ENCODE results near the gene ZNF141. TPM values are rescaled to one million over a fixed set of nuclear protein-coding genes. Genes with fewer than 3 reads are reported as not detected.

The ZNF141 gene
- total and polyA plus RNA-seq, 8 donors = 2.8 to 14.0 (median 7.9) TPM

GRCh38 chr4:338759-339097, 1.1 kb downstream of the ZNF141 start:
- intact Hi-C loops (cut with DNase I) = no loop called here
- FAIRE-seq (no peak), DNase-seq (peak in 2 of 6 donors; percentile 6 to 19), ATAC-seq (no peak)
- Histone ChIP-seq H3K27ac (peak overlapping the region in 1 of 4 donors; percentile 93), H3K9me3 (no peaks in the 10 kb centered on the region), H3K36me3 (no peaks in the 10 kb centered on the region), H3K27me3 (no peaks in the 10 kb centered on the region), H3K4me1 (peaks cover 0 to 3% (median 0%) of the 10 kb centered on the region in 3 donors), H3K4me3 (peak overlapping the region; percentile 43 to 93 (median 82))
- TF ChIP-seq CTCF (IDR thresholded peaks at IDR 0.05) = no peak
- 17 to 19% methylated on average over 9 to 12 of the region's 13 CpGs for WGBS, 2 donors

- Histone ChIP-seq H3K9me3 (no peaks in the 10 kb centered on the region), H3K4me3 (no peak overlapping the region), H3K27me3 (no peaks in the 10 kb centered on the region), H3K27ac (no peak overlapping the region), H3K36me3 (peaks cover 0 to 6% (median 0%) of the 10 kb centered on the region in 3 donors), H3K4me1 (peaks cover 0 to 3% (median 0%) of the 10 kb centered on the region in 3 donors)
- TF ChIP-seq CTCF (IDR thresholded peaks at IDR 0.05) = peak in 1 of 4 donors; percentile 12
- FAIRE-seq (no peak), ATAC-seq (no peak), DNase-seq (no peak)
- WGBS, 2 donors = 92 to 93% methylated on average over 4 of the region's 4 CpGs
- intact Hi-C loops (cut with DNase I) = no loop called here
These were observed 2.4 kb downstream of the ZNF141 start for GRCh38 chr4:340011-340410.

- no peak for FAIRE-seq
- H3K9me3 ChIP-seq = peaks cover 0 to 39% (median 20%) of the 10 kb centered on the region in 4 donors
- H3K4me3 ChIP-seq = no peak overlapping the region
- 95 to 97% methylated on average over 7 of the region's 7 CpGs for WGBS, 2 donors
- no peak for DNase-seq
- no peaks in the 10 kb centered on the region for H3K27me3 ChIP-seq
- no peak for TF ChIP-seq CTCF (IDR thresholded peaks at IDR 0.05)
- no peak overlapping the region for H3K27ac ChIP-seq
- H3K4me1 ChIP-seq = no peaks in the 10 kb centered on the region
- no peak for ATAC-seq
- intact Hi-C loops (cut with DNase I) = no loop called here
- peaks cover 4 to 23% (median 11%) of the 10 kb centered on the region in 3 donors for H3K36me3 ChIP-seq
These were observed 35.6 kb downstream of the ZNF141 start for GRCh38 chr4:373062-373839.

- TF ChIP-seq CTCF (IDR thresholded peaks at IDR 0.05) = no peak
- H3K27me3 ChIP-seq = no peaks in the 10 kb centered on the region
- peaks cover 0 to 39% (median 20%) of the 10 kb centered on the region in 4 donors for H3K9me3 ChIP-seq
- intact Hi-C loops (cut with DNase I) = no loop called here
- no peaks in the 10 kb centered on the region for H3K4me1 ChIP-seq
- FAIRE-seq (no peak), DNase-seq (no peak), ATAC-seq (no peak)
- no peak overlapping the region for H3K4me3 ChIP-seq
- WGBS, 2 donors = 94 to 98% methylated on average over 6 of the region's 6 CpGs
- H3K36me3 ChIP-seq = peaks cover 0 to 23% (median 11%) of the 10 kb centered on the region in 3 donors
- no peak overlapping the region for H3K27ac ChIP-seq
These were observed 36.9 kb downstream of the ZNF141 start for GRCh38 chr4:374298-375160.

Data from pancreas (tissue), 10 donors.